GM19397 (cell line): ENCODE data around the gene COLQ.
"Not testable (repeated sequence)": the region's sequence is repeated elsewhere in the genome, so short reads cannot be mapped to it uniquely, and the experiment has no call there.

Source experiments
- ATAC-seq: cut with Tn5 transposase; IDR thresholded peaks from one replicate; pipeline ENCODE4 v1.9.1; 2021; ENCODE audit warnings: mild to moderate bottlenecking, moderate library complexity; ENCODE audit not compliant: unreplicated experiment

Gene COLQ

GRCh38 chr3:15493436-15493835, 28.1 kb downstream of the COLQ start:
- no peak for ATAC-seq

- ATAC-seq: no peak
Measured at GRCh38 chr3:15492847-15493360, 28.6 kb downstream of the COLQ start.

- ATAC-seq: no peak
Measured at GRCh38 chr3:15491143-15491542, 30.4 kb downstream of the COLQ start.

- no peak for ATAC-seq
Measured at GRCh38 chr3:15490158-15490557, 31.3 kb downstream of the COLQ start.

DNA sequence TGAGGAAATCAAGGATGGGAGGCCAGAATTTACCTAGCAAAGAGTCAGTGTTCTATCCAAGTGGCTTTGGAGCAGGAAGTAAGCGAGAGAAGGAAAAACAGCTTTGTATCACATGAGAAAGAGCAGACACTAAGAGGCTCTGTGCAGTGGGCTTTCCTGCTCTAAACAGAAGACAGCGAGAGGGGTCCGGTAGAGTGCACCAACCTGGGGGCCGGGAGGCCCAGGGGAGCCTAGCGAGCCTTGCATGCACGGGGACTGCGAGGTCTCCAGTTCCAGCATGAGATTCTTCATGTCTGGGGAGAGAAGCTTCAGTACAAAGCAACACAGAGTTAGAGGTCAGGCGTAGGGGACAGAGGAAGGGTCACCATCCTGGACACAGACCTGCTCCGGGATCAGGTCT, 33.5 kb downstream of the COLQ start:
- no peak for ATAC-seq

GRCh38 chr3:15486979-15487378, 34.5 kb downstream of the COLQ start:
- ATAC-seq: no peak

GRCh38 chr3:15486020-15486419, 35.5 kb downstream of the COLQ start:
- ATAC-seq: no peak

DNA sequence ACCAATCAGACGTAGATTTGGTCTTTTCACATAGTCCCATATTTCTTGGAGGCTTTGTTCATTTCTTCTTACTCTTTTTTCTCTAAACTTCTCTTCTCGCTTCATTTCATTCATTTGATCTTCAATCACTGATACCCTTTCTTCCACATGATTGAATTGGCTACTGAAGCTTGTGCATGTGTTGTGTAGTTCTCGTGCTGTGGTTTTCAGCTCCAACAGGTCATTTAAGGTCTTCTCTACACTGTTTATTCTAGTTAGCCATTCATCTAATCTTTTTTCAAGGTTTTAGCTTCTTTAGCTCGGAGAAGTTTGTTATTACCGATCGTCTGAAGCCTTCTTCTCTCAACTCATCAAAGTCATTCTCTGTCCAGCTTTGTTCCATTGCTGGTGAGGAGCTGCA, 37.0 kb downstream of the COLQ start:
- ATAC-seq: not testable (repeated sequence)

GRCh38 chr3:15479400-15480224, 41.9 kb downstream of the COLQ start:
- no peak for ATAC-seq

DNA sequence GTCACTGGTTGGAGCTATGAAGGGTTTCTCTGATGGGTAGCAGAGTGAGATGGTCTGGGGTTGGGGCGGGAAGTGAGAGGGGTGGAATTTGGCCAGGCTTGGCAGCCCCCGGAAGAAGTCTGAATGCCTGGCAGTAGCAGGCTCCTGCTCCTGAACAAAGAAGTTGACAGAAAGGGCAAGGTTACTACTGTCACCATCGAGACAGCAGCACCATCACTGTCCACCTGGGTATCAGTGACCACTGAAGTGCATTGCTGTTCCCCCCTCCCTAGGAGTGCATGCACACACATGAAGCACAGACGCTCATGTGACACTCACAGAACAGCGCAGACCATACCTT, 42.9 kb downstream of the COLQ start:
- no peak for ATAC-seq

DNA sequence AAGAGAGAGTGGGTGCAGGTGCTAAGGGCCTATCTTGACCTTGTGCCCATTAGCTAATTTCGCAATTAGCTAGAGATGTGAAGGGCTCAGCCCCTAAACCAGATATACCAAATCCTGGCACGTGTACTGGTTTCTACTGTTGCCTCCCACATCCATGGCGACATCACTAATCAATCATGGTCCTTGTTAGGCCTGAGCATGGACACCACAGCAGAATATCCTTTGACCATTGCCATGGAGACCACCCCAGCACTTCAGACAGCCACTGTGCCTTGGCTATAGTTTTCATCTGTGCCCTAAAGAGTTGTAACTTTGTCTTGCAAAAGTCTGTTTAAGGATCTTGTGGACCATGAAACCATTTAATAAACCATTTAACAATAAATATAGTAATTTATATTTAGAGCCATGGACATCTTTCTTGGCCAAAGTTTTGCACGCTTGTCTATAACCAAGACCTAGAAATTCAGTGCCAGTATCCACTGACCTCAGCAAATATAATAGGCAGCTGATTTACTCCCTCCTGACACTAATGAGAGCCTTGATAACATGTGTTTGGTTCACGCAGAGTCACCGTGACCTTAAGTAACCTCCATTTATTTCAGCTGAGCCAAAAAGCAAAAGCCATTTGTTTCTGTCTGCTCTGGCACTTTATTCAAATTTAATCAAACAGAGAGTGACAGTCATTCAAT, 43.4 kb downstream of the COLQ start:
- no peak for ATAC-seq

- no peak for ATAC-seq
Measured at GRCh38 chr3:15476378-15476777, 45.1 kb downstream of the COLQ start.

- no peak for ATAC-seq
Measured at GRCh38 chr3:15475161-15475560, 46.3 kb downstream of the COLQ start.

DNA sequence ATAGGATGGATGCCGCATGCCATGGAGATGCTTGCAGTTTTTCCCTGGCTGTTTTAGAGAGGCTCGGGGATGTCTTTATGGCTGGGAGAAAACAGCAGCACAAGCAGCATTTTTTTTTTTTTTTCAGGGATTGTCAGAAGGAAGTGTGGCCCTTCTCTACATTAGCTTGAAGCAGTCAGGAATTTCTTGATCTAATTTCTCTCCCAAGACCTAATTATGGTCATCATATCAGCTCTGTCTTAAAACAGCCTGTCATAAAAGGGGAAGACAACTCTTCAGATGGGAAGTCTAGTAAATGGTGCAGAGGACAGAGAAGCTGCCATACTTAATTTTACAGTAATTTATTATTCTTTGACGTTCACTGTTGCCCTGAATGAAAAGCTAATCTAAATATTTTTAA, 49.6 kb downstream of the COLQ start:
- no peak for ATAC-seq

DNA sequence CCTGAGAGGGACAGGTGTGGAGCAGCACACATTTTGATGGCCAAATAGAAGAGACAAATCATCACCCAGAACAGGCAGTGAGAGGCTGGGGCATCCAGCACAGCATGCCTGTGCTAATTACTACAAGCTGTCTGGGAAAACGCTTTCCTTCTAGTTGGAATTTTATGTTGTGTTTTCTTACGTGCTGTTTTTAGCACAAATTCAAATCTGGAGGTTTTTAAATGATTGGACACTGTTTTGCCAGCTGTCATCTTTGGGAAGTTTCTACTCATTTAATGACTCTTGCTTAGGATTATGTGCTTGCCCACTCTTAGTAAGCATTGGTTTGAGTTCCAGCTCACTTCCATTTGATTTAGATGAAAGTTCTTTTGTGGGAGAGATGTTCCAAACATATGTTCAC, 50.7 kb downstream of the COLQ start:
- no peak for ATAC-seq

DNA sequence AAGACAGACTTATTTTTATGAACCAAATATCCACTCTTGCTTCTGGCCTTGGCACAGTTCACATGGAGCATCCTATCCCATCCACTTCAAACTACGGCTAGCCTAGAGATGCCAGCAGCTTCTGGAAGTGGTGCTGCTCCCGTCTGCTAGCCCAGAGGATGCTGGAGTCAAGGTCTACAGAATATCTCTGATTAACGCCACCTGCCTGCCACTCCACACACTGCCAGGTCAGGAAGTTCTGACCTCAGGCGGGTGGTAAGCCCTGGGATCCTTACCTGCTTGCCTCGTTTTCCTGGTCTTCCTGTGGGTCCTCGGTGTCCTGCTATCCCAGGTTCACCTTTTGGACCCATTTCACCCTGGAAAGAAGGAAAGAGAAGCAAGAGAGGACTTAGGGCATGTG, 51.2 kb downstream of the COLQ start:
- ATAC-seq: no peak

DNA sequence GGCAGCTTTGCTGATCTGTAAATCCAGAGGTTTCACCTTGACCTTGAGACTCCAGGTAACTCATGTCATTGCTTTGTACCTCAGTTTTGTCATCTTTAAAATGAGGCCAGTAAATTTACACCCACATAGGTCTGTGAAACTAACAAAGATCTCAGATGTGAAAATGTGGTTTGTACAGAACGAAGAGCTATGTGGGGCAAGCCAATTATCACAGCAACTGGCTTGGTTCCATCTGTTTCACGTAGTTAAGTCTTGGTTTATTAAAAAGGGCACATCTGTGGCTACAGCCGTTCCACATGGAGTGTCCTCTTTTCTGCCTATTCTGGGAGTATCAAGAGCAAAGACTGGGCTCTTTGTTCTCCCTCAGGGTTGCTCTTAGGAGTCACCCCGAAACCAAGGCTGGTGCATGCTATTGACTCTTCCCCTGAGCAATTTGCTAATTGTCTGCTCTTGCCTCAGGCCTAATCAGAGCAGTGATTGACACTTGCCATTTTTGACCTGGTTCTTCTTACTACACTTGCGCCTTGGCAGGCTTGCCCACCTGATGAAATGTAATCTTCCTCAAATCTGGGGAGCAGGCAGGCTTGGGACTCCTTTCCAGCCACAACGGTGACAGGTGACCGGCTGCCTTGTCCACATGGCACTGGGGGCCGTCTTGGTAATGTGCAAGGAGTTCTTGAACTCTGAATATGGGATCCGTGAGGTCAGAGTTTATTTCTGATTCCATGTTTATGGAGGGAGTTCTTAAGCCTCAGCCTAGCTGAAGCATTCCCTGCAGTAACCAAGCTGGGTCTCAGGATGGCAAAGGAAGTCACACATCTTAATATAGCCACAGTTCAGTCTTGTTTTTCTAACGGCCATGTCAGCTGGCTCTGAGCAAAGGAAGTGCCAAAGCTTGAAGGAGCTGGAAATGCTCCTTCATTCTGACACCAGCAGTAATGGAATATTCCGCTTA, 54.0 kb downstream of the COLQ start:
- ATAC-seq: no peak

DNA sequence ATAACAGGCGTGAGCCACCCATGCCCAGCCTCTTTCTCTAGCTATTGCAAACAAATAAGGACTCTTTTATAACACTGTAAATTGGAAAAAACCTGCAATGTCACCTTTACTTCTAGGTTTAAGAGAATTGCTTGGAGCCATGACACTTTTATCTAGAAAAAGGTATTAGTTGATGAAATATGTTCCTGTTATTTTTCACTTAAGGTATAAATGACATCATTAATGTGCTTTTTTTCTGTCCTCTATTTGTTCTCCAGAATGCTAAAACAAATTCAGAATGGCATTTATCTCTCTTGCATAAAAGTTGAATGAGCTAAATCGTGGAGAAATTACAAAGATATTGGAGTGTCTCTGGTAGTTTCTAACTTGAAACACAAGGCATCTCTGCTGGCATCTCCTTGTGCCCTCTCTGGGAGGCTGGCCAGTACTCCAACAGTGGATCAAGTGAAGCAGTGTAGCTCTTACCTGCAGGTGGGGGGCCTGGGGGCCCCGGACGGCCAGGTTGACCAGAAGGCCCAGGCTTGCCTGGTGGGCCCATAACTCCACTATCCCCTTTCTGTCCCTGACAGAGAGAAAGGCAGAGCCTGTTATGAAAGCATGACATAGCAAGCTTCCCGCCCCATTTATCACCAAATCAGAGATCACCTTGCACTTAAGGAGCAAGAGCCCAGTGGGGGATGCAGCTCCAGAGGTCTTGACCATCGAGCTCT, 55.5 kb downstream of the COLQ start:
- no peak for ATAC-seq

DNA sequence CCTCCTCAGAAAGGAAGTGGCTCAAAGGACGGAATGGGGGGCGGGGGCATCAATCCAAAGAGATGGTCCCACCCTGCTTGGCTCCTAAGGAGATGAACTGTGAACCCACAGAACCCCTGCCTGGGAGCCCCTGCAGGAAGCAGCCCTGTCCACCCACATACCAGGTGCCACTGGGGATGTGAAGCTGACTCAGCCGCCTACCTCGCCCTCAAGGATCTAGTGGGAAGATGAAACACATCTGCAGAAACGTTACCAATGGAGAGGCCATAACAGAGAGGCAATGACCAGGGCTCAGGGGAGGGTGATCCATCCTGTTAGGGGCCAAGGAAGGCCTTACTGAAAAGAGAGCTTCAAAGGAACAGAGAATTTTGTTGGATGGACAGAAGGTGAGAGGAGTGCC, 59.1 kb downstream of the COLQ start:
- no peak for ATAC-seq

- ATAC-seq: no peak
Measured at GRCh38 chr3:15460891-15461531, 60.5 kb downstream of the COLQ start.
